HEK293T (cell line): ENCODE measurements around the gene SLC6A6.

Experiments used
- CTCF ChIA-PET: fragments of 350-600 bp; formaldehyde crosslinking; extraction: SDS; loops from one replicate; lab custom pipeline; 2021; ENCODE audit warnings: antibody characterized with exemption, inconsistent platforms; lab: Yijun Ruan, JAX
- POLR2A ChIA-PET: fragments of 350-600 bp; formaldehyde crosslinking; extraction: SDS; loops from one replicate; lab custom pipeline; 2020; ENCODE audit warnings: antibody characterized with exemption, inconsistent platforms; lab: Yijun Ruan, JAX
- DNase-seq: peaks from one replicate; pipeline ENCODE4 v3.0.0; 2012; ENCODE audit warnings: mixed read lengths; ENCODE audit errors: extremely low spot score
- ARNT ChIP-seq: fragments of 450-650 bp; IDR thresholded peaks from 2 replicates; pipeline ENCODE4 v1.6.1; 2017; ENCODE audit warnings: mild to moderate bottlenecking
- BHLHE40 ChIP-seq: fragments of 450-650 bp; IDR thresholded peaks from 2 replicates; pipeline ENCODE4 v1.6.1; 2016; ENCODE audit warnings: mild to moderate bottlenecking, moderate library complexity, borderline replicate concordance
- CTBP1 ChIP-seq: fragments of 450-650 bp; IDR thresholded peaks from 2 replicates; pipeline ENCODE4 v1.6.1; 2016; ENCODE audit warnings: borderline replicate concordance
- ELF4 ChIP-seq: fragments of 450-650 bp; IDR thresholded peaks from 2 replicates; pipeline ENCODE4 v1.6.1; 2017; ENCODE audit warnings: antibody characterized with exemption
- FOXA1 ChIP-seq: fragments of 450-650 bp; IDR thresholded peaks from 2 replicates; pipeline ENCODE4 v1.6.1; 2016; ENCODE audit warnings: mild to moderate bottlenecking
- FOXK2 ChIP-seq: fragments of 450-650 bp; IDR thresholded peaks from 2 replicates; pipeline ENCODE4 v1.6.1; 2016; ENCODE audit warnings: mild to moderate bottlenecking
- FOXM1 ChIP-seq: fragments of 450-650 bp; IDR thresholded peaks from 2 replicates; pipeline ENCODE4 v1.6.1; 2017; ENCODE audit warnings: mild to moderate bottlenecking, borderline replicate concordance
- HDGF ChIP-seq: fragments of 450-650 bp; IDR thresholded peaks from 2 replicates; pipeline ENCODE4 v1.6.1; 2017; ENCODE audit warnings: antibody characterized with exemption, borderline replicate concordance
- L3MBTL2 ChIP-seq: fragments of 450-650 bp; conservative IDR thresholded peaks from 2 replicates; pipeline ENCODE4 v1.6.1; 2016; ENCODE audit warnings: mild to moderate bottlenecking
- LEF1 ChIP-seq: fragments of 450-650 bp; IDR thresholded peaks from 2 replicates; pipeline ENCODE4 v1.6.1; 2017; ENCODE audit warnings: mild to moderate bottlenecking, borderline replicate concordance
- NFRKB ChIP-seq: fragments of 450-650 bp; IDR thresholded peaks from 2 replicates; pipeline ENCODE4 v1.6.1; 2016; ENCODE audit warnings: mild to moderate bottlenecking, moderate library complexity
- SP1 ChIP-seq: fragments of 450-650 bp; IDR thresholded peaks from 2 replicates; pipeline ENCODE4 v1.6.1; 2017
- SUZ12 ChIP-seq: fragments of 450-650 bp; IDR thresholded peaks from 2 replicates; pipeline ENCODE4 v1.6.1; 2016; ENCODE audit warnings: mild to moderate bottlenecking
- TARDBP ChIP-seq: fragments of 450-650 bp; IDR thresholded peaks from 2 replicates; pipeline ENCODE4 v1.6.1; 2016
- ZNF384 ChIP-seq: fragments of 450-650 bp; IDR thresholded peaks from 2 replicates; pipeline ENCODE4 v1.6.1; 2016
- TF ChIP-seq, protein P1 (sequence below): fragments of 450-650 bp; IDR thresholded peaks from 2 replicates; pipeline ENCODE4 v1.6.1; 2016

SLC6A6 gene

DNA sequence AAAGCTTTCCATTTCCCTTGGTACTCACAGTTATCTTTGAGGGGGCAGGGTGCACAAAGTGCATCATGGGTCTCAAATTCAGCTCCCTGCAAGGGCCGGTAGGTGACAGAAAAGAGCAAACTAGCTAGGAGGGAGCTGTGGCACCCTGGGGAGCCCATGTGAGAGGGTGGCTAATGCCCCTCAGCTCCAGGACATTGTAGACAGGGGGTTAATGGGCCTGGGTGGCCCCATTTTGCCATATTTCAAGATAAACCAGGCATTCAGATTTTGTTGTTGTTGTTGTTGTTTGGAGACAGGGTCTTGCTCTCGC is 3.7 kb upstream of the SLC6A6 start:
- no peak for TF ChIP-seq SUZ12
- TF ChIP-seq BHLHE40, result no peak
- no peak for TF ChIP-seq L3MBTL2
- TF ChIP-seq FOXM1, result no peak
- TF ChIP-seq CTBP1, result no peak
- TF ChIP-seq ZNF384, result no peak
- TF ChIP-seq FOXK2, result no peak
- TF ChIP-seq ARNT, result no peak
- TF ChIP-seq ELF4, result no peak
- TF ChIP-seq FOXA1, result no peak
- no peak for TF ChIP-seq TARDBP
- TF ChIP-seq NFRKB, result no peak
- TF ChIP-seq, protein P1, sequence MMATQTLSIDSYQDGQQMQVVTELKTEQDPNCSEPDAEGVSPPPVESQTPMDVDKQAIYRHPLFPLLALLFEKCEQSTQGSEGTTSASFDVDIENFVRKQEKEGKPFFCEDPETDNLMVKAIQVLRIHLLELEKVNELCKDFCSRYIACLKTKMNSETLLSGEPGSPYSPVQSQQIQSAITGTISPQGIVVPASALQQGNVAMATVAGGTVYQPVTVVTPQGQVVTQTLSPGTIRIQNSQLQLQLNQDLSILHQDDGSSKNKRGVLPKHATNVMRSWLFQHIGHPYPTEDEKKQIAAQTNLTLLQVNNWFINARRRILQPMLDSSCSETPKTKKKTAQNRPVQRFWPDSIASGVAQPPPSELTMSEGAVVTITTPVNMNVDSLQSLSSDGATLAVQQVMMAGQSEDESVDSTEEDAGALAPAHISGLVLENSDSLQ, result no peak
- no peak for TF ChIP-seq HDGF
- CTCF ChIA-PET, result interaction anchor here (1.3 to 1.4 kb wide), 2 partner anchors 23 to 195 kb away, joined by 4 to 6 read pairs; no protein-coding TSS in a partner anchor
- POLR2A ChIA-PET, result no interaction called here
- no peak for DNase-seq

DNA sequence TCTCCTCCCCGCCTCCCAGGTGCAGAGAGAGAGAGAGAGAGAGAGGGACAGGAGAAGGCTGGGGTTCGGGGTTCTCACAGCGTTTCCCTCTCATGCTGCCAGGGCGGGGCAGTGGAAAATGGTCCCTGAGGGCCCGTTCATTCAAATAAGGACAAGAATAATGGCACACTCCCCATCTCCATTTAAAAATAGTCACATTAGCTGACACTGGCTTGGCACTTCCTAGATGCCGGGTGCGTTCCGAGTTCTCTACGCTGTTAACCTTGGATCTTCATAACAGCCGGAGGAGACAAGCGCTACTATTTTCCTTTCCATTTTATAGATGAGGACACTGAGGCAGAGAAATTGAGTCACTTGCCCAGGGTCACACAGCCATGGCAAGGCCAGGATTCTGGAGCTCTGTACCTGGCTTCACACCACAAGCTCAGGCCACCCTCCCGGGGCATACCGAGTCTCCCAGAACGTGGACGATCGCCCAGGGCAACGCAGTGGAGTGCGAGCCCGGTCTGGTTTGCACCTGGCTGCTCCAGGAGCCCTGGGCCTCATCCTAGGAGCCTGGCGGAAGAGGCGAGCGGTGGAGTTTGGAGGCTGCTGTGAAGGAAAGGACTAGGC is 608 bp upstream of the SLC6A6 start:
- CTCF ChIA-PET, result no interaction called here
- DNase-seq, result no peak
- no peak for TF ChIP-seq FOXM1
- TF ChIP-seq ZNF384, result no peak
- no peak for TF ChIP-seq ELF4
- TF ChIP-seq LEF1, result no peak
- TF ChIP-seq NFRKB, result no peak
- no peak for TF ChIP-seq TARDBP
- TF ChIP-seq FOXA1, result no peak
- TF ChIP-seq FOXK2, result no peak
- no peak for TF ChIP-seq ARNT
- TF ChIP-seq HDGF, result no peak
- no peak for TF ChIP-seq SUZ12
- TF ChIP-seq CTBP1, result no peak
- TF ChIP-seq, protein P1, result no peak
- TF ChIP-seq SP1, result no peak
- POLR2A ChIA-PET, result interaction anchor here (0.7 to 1.3 kb wide), 3 partner anchors 8 to 37 kb away, joined by 4 read pairs; no protein-coding TSS in a partner anchor

DNA sequence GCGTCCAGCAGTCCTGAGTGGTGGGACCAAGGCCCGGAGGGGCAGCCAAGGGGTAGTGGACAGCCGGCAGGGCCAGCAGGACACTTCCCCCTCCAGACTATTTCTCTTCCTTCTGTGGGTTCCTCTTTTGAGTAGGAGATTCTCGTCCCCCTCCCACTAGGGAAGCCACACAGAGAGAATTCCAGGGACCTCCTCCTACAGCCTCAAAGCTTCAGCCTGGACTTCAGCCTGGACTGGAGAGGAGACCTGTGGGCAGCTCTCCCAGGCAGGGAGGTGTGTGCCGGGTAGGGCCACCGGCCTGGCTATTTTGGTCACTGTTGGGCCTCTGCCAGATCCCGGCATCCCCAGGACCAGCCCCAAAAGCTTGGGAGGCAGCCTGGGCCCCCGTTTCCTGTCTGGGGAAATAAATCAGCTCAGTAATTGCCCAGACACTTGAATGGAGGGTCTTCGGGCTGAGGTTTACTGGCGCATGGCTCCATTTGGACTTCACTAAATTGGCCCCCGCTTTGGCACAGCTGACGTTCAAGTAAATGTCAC is 1.3 kb downstream of the SLC6A6 start:
- POLR2A ChIA-PET, result interaction anchor here (1.2 kb wide), 1 partner anchor 35 kb away, joined by 3 read pairs; no protein-coding TSS in a partner anchor
- DNase-seq, result no peak
- CTCF ChIA-PET, result no interaction called here
- TF ChIP-seq ARNT, result no peak

DNA sequence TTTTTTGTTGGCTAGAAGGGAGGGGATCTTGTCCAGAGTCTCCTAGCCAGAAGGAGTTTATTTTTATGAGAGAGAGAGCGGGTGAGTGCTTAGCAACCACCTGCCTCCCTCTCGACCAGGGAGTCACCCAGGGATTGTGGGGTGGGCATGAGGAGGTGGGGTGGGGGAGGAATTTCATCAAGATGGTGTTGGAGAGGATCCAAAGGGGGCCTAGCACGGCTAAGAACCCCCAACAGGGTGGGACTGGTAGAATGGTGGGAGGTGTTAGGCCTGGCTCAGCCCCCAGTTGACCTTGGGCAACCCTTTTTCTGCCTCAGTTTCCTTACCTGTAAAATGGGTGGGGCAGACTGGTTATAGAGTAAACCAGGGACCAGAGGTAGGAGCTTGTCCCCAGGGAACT is 1.8 kb downstream of the SLC6A6 start:
- POLR2A ChIA-PET, result interaction anchor here (1.2 kb wide), 1 partner anchor 35 kb away, joined by 3 read pairs; no protein-coding TSS in a partner anchor
- CTCF ChIA-PET, result no interaction called here

DNA sequence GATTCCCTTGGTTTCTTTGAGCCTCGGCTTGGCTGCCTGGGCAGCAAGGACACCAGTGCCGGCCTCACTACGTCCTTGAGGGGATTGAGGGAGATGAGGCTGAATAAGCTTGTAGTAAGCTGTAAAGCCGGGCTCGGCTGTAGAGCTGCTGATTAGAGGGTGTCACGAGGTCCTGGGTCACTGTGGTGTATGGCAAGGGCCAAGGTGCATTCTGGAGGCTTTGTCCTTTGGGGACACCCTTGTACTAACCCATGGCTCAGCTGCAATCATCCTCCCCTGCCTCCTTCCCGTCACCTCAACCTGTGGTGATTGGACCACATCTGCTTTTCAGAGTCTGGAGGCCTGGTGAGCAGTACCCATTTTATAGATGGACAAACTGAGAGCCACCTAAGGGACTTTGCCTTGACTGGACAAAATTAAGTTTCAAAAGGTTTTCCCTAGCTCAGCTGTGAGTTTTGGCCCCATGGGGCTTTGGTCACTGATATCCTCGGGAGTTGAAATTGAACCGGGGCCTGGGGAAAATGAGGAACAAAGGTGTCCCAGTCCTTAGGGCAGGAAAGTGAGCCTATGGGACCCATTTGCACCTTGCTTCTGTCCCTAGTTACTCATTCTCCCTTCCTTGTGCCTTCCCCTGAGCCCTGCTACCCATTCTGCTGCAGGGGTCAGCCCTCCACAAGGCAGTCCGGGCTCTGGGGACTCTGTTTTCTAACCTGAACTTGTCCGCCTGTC is 2.4 kb downstream of the SLC6A6 start:
- CTCF ChIA-PET, result interaction anchor here (0.6 to 1.0 kb wide), 3 partner anchors 27 to 64 kb away, joined by 3 to 4 read pairs (median 4); no protein-coding TSS in a partner anchor
- POLR2A ChIA-PET, result no interaction called here
- TF ChIP-seq NFRKB, result no peak
- TF ChIP-seq ZNF384, result no peak
- no peak for TF ChIP-seq FOXM1
- no peak for DNase-seq

More for the DNA sequence above, 1.8 kb downstream of the SLC6A6 start:
- no peak for DNase-seq
- TF ChIP-seq ZNF384, result no peak
- TF ChIP-seq ELF4, result no peak

DNA sequence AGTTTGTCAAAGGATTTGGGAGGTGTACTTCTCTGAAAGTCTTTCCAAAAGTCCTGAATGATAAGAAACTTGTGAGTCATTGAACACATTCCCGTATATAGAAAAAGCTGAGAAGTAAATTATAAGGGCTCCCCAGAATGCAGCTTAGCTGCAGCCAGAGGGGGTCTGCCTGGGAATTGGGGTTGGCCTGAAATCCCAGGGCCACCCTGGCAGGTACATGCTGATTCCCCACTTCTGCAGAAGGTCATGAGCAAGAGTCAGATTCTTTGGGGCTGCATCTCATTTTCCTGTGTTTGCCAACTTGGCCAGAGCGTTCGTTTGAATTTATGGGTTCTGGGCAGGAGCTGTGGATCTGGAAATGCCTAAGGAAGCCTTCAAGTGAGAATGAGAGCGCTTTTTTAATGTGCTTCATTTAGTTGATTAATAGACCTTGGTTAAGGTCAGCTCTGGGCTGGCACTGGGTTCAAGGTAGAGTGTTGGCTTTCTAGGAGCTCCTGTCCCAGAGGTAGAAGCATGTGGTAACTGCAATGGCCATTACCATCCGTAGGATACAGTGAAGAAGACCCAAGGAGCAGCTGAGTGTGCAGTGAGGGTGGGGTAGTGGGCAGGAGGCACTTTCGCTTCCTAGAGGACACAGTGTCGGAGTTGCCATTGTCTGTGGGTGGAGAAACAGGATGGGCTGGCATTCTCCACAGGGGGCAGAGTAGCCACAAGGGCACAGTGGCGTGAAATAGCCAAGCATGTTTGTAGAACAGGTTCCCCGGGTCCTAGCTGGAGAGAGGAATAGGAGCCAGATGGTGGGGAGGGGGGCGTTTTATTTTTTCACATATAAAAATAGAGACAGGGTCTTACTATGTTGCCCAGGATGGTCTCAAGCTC is 3.2 kb downstream of the SLC6A6 start:
- DNase-seq, result no peak
- CTCF ChIA-PET, result interaction anchor here (0.6 to 1.0 kb wide), 3 partner anchors 26 to 63 kb away, joined by 3 to 4 read pairs (median 4); no protein-coding TSS in a partner anchor
- TF ChIP-seq SP1 (no peak), FOXA1 (no peak), TARDBP (no peak), BHLHE40 (no peak), NFRKB (no peak), SUZ12 (no peak), LEF1 (no peak), CTBP1 (no peak), FOXK2 (no peak), L3MBTL2 (no peak), ZNF384 (no peak), HDGF (no peak), ELF4 (no peak), FOXM1 (no peak), ARNT (no peak)
- TF ChIP-seq, protein P1, result no peak
- POLR2A ChIA-PET, result no interaction called here
